ENCODE data around the gene NAPEPLD.
A peak's percentile ranks its signal among the peaks of the same experiment; 100 is the strongest.
"Not testable (repeated sequence)": the region's sequence is repeated elsewhere in the genome, so short reads cannot be mapped to it uniquely, and the experiment has no call there.

NAPEPLD gene

GRCh38 chr7:103093429-103093828 lies 55.5 kb downstream of the NAPEPLD start:
- Histone ChIP-seq H3K27ac (no peak overlapping the region), H3K36me3 (peaks cover 3% of the 10 kb centered on the region), H3K4me1 (ENCODE audit: control insufficient read depth in 1 of 2, insufficient read depth in 1 of 2, low read depth in 1 of 2, low read length in 1 of 2) (no peaks in the 10 kb centered on the region), H3K27me3 (no peaks in the 10 kb centered on the region), H3K4me3 (ENCODE audit: low read depth in 1 of 2, low read length in 1 of 2) (no peak overlapping the region), H3K9me3 (no peaks in the 10 kb centered on the region)
- no peak for TF ChIP-seq CTCF (IDR thresholded peaks at IDR 0.05)

- not testable (repeated sequence) for H3K4me3 ChIP-seq (ENCODE audit: low read depth in 1 of 2, low read length in 1 of 2); H3K36me3 ChIP-seq; H3K27me3 ChIP-seq; H3K9me3 ChIP-seq; H3K4me1 ChIP-seq (ENCODE audit: control insufficient read depth in 1 of 2, insufficient read depth in 1 of 2, low read depth in 1 of 2, low read length in 1 of 2); H3K27ac ChIP-seq
Measured at GRCh38 chr7:103092321-103092720, 56.6 kb downstream of the NAPEPLD start.

- TF ChIP-seq CTCF (IDR thresholded peaks at IDR 0.05) = no peak
- peaks cover 5 to 6% of the 10 kb centered on the region in 2 experiments for H3K4me1 ChIP-seq (ENCODE audit: control insufficient read depth in 1 of 2, insufficient read depth in 1 of 2, low read depth in 1 of 2, low read length in 1 of 2)
- H3K4me3 ChIP-seq (ENCODE audit: low read depth in 1 of 2, low read length in 1 of 2) = no peak overlapping the region
- no peaks in the 10 kb centered on the region for H3K27me3 ChIP-seq
- no peak overlapping the region for H3K27ac ChIP-seq
- no peaks in the 10 kb centered on the region for H3K9me3 ChIP-seq
- H3K36me3 ChIP-seq = peaks cover 3% of the 10 kb centered on the region
Measured at GRCh38 chr7:103083210-103083609, 65.7 kb downstream of the NAPEPLD start.

- Histone ChIP-seq H3K27ac (no peak overlapping the region), H3K4me1 (ENCODE audit: control insufficient read depth in 1 of 2, insufficient read depth in 1 of 2, low read depth in 1 of 2, low read length in 1 of 2) (peaks cover 13% of the 10 kb centered on the region in 2 experiments), H3K4me3 (ENCODE audit: low read depth in 1 of 2, low read length in 1 of 2) (no peak overlapping the region), H3K27me3 (no peaks in the 10 kb centered on the region), H3K36me3 (peaks cover 3% of the 10 kb centered on the region), H3K9me3 (no peaks in the 10 kb centered on the region)
- no peak for TF ChIP-seq CTCF (IDR thresholded peaks at IDR 0.05)
Measured at GRCh38 chr7:103082497-103082896, 66.4 kb downstream of the NAPEPLD start.

GRCh38 chr7:103080923-103081322 lies 68.0 kb downstream of the NAPEPLD start:
- no peaks in the 10 kb centered on the region for H3K9me3 ChIP-seq
- H3K36me3 ChIP-seq = peaks cover 3% of the 10 kb centered on the region
- peaks cover 27 to 28% of the 10 kb centered on the region in 2 experiments for H3K4me1 ChIP-seq (ENCODE audit: control insufficient read depth in 1 of 2, insufficient read depth in 1 of 2, low read depth in 1 of 2, low read length in 1 of 2)
- H3K27me3 ChIP-seq = no peaks in the 10 kb centered on the region
- H3K27ac ChIP-seq = no peak overlapping the region
- no peak for TF ChIP-seq CTCF (IDR thresholded peaks at IDR 0.05)
- H3K4me3 ChIP-seq (ENCODE audit: low read depth in 1 of 2, low read length in 1 of 2) = no peak overlapping the region

- TF ChIP-seq CTCF (IDR thresholded peaks at IDR 0.05) = no peak
- Histone ChIP-seq H3K9me3 (no peaks in the 10 kb centered on the region), H3K27me3 (no peaks in the 10 kb centered on the region), H3K4me1 (ENCODE audit: control insufficient read depth in 1 of 2, insufficient read depth in 1 of 2, low read depth in 1 of 2, low read length in 1 of 2) (peaks cover 34% of the 10 kb centered on the region in 2 experiments), H3K27ac (no peak overlapping the region), H3K4me3 (ENCODE audit: low read depth in 1 of 2, low read length in 1 of 2) (no peak overlapping the region), H3K36me3 (peaks cover 2% of the 10 kb centered on the region)
Measured at GRCh38 chr7:103079836-103080235, 69.1 kb downstream of the NAPEPLD start.

GRCh38 chr7:103078226-103078625 lies 70.7 kb downstream of the NAPEPLD start:
- peaks cover 42 to 43% of the 10 kb centered on the region in 2 experiments for H3K4me1 ChIP-seq (ENCODE audit: control insufficient read depth in 1 of 2, insufficient read depth in 1 of 2, low read depth in 1 of 2, low read length in 1 of 2)
- H3K27me3 ChIP-seq; H3K4me3 ChIP-seq (ENCODE audit: low read depth in 1 of 2, low read length in 1 of 2); H3K36me3 ChIP-seq; H3K9me3 ChIP-seq: not testable (repeated sequence)
- H3K27ac ChIP-seq = peak overlapping the region; percentile 58
